SK-N-SH treated with all-trans-retinoic acid at 6 μM for 48 hours (cell line): ENCODE data around the gene SHOX.

ENCODE experiments used
- ATAC-seq: fragments of 200-7000 bp; cut with Tn5 transposase; 3 replicates; pipeline ENCODE4 v1.9.1; 2020; ENCODE audit warnings: mild to moderate bottlenecking, moderate library complexity
- ARNTL ChIP-seq: fragments of 450-650 bp; formaldehyde crosslinking; IDR thresholded peaks from 2 replicates; pipeline ENCODE4 v1.5.0; 2020; ENCODE audit warnings: low read depth, mild to moderate bottlenecking, moderate library complexity, borderline replicate concordance
- BACH2 ChIP-seq: fragments of 250-450 bp; sonication (Bioruptor Pico); IDR thresholded peaks from 2 replicates; pipeline ENCODE4 v1.9.0; 2021; ENCODE audit warnings: mild to moderate bottlenecking, borderline replicate concordance
- CSDC2 ChIP-seq: fragments of 250-450 bp; sonication (Bioruptor Pico); IDR thresholded peaks from 2 replicates; pipeline ENCODE4 v1.5.0; 2020; ENCODE audit warnings: mild to moderate bottlenecking, moderate library complexity
- ESRRG ChIP-seq: fragments of 250-450 bp; sonication (Bioruptor Pico); IDR thresholded peaks from 2 replicates; pipeline ENCODE4 v1.6.1; 2021; ENCODE audit warnings: mild to moderate bottlenecking
- ISL1 ChIP-seq: fragments of 250-450 bp; sonication (Bioruptor Pico); IDR thresholded peaks from 2 replicates; pipeline ENCODE4 v2.1.2; 2022; ENCODE audit warnings: mild to moderate bottlenecking, moderate library complexity
- PPARA ChIP-seq: fragments of 250-450 bp; sonication (Bioruptor Pico); IDR thresholded peaks from 2 replicates; pipeline ENCODE4 v1.5.0; 2020; ENCODE audit warnings: mild to moderate bottlenecking, borderline replicate concordance
- RARB ChIP-seq: fragments of 250-450 bp; sonication (Bioruptor Pico); IDR thresholded peaks from 2 replicates; pipeline ENCODE4 v1.8.0; 2021; ENCODE audit warnings: mild to moderate bottlenecking, moderate library complexity
- SNAI2 ChIP-seq: fragments of 250-450 bp; sonication (Bioruptor Pico); IDR thresholded peaks from 2 replicates; pipeline ENCODE4 v1.5.0; 2020; ENCODE audit warnings: mild to moderate bottlenecking, moderate library complexity
- TCF4 ChIP-seq: fragments of 250-450 bp; sonication (Bioruptor Pico); IDR thresholded peaks from 2 replicates; pipeline ENCODE4 v1.8.0; 2021; ENCODE audit warnings: mild to moderate bottlenecking, moderate library complexity, borderline replicate concordance
- TOX ChIP-seq: fragments of 250-450 bp; sonication (Bioruptor Pico); IDR thresholded peaks from 2 replicates; pipeline ENCODE4 v1.8.0; 2021; ENCODE audit warnings: mild to moderate bottlenecking, moderate library complexity, borderline replicate concordance
- ZC3H10 ChIP-seq: fragments of 250-450 bp; sonication (Bioruptor Pico); IDR thresholded peaks from 2 replicates; pipeline ENCODE4 v1.5.1; 2021; ENCODE audit warnings: mild to moderate bottlenecking, moderate library complexity
- ZFP3 ChIP-seq: fragments of 250-450 bp; sonication (Bioruptor Pico); IDR thresholded peaks from 2 replicates; pipeline ENCODE4 v1.5.0; 2020; ENCODE audit warnings: mild to moderate bottlenecking, moderate library complexity
- ZFP30 ChIP-seq: fragments of 450-650 bp; formaldehyde crosslinking; IDR thresholded peaks from 2 replicates; pipeline ENCODE4 v1.5.0; 2022; ENCODE audit warnings: mild to moderate bottlenecking, moderate library complexity
- ZNF565 ChIP-seq: fragments of 450-650 bp; formaldehyde crosslinking; conservative IDR thresholded peaks from 2 replicates; pipeline ENCODE4 v1.5.0; 2020; ENCODE audit warnings: low read depth, mild to moderate bottlenecking, moderate library complexity
- ZNF70 ChIP-seq: fragments of 450-650 bp; formaldehyde crosslinking; IDR thresholded peaks from 2 replicates; pipeline ENCODE4 v1.5.0; 2020; ENCODE audit warnings: mild to moderate bottlenecking, moderate library complexity
- ZNF8 ChIP-seq: fragments of 450-650 bp; formaldehyde crosslinking; IDR thresholded peaks from 2 replicates; pipeline ENCODE4 v1.5.0; 2020; ENCODE audit warnings: mild to moderate bottlenecking, moderate library complexity
- TF ChIP-seq, protein P1 (sequence below): fragments of 250-450 bp; sonication (Bioruptor Pico); IDR thresholded peaks from 2 replicates; pipeline ENCODE4 v1.8.0; 2020; ENCODE audit warnings: mild to moderate bottlenecking, moderate library complexity, borderline replicate concordance
- TF ChIP-seq, protein P2 (sequence below): fragments of 250-450 bp; sonication (Bioruptor Pico); IDR thresholded peaks from 2 replicates; pipeline ENCODE4 v1.5.1; 2020; ENCODE audit warnings: low read depth, mild to moderate bottlenecking, moderate library complexity
- TF ChIP-seq, protein P3 (sequence below): fragments of 250-450 bp; sonication (Bioruptor Pico); IDR thresholded peaks from 2 replicates; pipeline ENCODE4 v1.8.0; 2021; ENCODE audit warnings: low read depth, mild to moderate bottlenecking, moderate library complexity, borderline replicate concordance
- TF ChIP-seq, protein P4 (sequence below): fragments of 250-450 bp; sonication (Bioruptor Pico); IDR thresholded peaks from 2 replicates; pipeline ENCODE4 v1.5.0; 2020; ENCODE audit warnings: mild to moderate bottlenecking, moderate library complexity

SHOX gene

DNA sequence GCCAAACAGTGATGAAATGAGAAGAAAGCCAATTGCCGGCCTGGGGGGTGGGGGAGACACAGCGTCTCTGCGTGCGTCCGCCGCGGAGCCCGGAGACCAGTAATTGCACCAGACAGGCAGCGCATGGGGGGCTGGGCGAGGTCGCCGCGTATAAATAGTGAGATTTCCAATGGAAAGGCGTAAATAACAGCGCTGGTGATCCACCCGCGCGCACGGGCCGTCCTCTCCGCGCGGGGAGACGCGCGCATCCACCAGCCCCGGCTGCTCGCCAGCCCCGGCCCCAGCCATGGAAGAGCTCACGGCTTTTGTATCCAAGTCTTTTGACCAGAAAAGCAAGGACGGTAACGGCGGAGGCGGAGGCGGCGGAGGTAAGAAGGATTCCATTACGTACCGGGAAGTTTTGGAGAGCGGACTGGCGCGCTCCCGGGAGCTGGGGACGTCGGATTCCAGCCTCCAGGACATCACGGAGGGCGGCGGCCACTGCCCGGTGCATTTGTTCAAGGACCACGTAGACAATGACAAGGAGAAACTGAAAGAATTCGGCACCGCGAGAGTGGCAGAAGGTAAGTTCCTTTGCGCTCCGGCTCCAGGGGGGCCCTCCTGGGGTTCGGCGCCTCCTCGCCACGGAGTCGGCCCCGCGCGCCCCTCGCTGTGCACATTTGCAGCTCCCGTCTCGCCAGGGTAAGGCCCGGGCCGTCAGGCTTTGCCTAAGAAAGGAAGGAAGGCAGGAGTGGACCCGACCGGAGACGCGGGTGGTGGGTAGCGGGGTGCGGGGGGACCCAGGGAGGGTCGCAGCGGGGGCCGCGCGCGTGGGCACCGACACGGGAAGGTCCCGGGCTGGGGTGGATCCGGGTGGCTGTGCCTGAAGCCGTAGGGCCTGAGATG lies at the start of gene SHOX:
Gene SHOX (plus strand): TSS at position 180 of the 885 bp plus-strand sequence. CDS start 107 bp downstream, at position 287.
- no peak for ATAC-seq
- TF ChIP-seq BACH2 (CRISPR knock-in tag) = no peak
- TF ChIP-seq, protein P1, sequence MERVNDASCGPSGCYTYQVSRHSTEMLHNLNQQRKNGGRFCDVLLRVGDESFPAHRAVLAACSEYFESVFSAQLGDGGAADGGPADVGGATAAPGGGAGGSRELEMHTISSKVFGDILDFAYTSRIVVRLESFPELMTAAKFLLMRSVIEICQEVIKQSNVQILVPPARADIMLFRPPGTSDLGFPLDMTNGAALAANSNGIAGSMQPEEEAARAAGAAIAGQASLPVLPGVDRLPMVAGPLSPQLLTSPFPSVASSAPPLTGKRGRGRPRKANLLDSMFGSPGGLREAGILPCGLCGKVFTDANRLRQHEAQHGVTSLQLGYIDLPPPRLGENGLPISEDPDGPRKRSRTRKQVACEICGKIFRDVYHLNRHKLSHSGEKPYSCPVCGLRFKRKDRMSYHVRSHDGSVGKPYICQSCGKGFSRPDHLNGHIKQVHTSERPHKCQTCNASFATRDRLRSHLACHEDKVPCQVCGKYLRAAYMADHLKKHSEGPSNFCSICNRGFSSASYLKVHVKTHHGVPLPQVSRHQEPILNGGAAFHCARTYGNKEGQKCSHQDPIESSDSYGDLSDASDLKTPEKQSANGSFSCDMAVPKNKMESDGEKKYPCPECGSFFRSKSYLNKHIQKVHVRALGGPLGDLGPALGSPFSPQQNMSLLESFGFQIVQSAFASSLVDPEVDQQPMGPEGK (CRISPR knock-in tag) = no peak
- no peak for TF ChIP-seq RARB (CRISPR knock-in tag)
- TF ChIP-seq, protein P2, sequence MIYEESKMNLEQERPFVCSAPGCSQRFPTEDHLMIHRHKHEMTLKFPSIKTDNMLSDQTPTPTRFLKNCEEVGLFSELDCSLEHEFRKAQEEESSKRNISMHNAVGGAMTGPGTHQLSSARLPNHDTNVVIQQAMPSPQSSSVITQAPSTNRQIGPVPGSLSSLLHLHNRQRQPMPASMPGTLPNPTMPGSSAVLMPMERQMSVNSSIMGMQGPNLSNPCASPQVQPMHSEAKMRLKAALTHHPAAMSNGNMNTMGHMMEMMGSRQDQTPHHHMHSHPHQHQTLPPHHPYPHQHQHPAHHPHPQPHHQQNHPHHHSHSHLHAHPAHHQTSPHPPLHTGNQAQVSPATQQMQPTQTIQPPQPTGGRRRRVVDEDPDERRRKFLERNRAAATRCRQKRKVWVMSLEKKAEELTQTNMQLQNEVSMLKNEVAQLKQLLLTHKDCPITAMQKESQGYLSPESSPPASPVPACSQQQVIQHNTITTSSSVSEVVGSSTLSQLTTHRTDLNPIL (CRISPR knock-in tag) = no peak
- no peak for TF ChIP-seq TOX
- no peak for TF ChIP-seq ZC3H10
- no peak for TF ChIP-seq ZFP30
- TF ChIP-seq CSDC2 (CRISPR knock-in tag) = no peak

DNA sequence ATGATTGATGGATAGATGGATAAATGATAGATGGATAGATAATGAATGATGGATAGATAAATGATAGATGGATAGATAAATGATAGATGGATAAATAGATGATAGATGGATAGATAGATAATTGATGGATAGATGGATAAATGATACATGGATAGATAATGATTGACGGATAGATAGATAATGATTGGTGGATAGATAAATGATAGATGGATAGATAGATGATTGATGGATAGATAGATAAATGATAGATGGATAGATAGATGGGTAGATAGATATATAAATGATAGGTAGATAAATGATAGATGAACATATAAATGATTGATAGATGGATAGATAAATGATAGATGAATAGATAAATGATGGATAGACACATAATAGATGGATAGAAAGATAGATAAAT lies 49.5 kb upstream of the SHOX start:
- no peak for ATAC-seq
- TF ChIP-seq, protein P1 (CRISPR knock-in tag) = no peak
- TF ChIP-seq TOX (no peak), ZC3H10 (no peak), ESRRG (CRISPR knock-in tag) (no peak), ZNF70 (CRISPR knock-in tag) (no peak), ISL1 (CRISPR knock-in tag) (no peak), ZFP3 (CRISPR knock-in tag) (no peak), ARNTL (CRISPR knock-in tag) (no peak), TCF4 (CRISPR knock-in tag) (no peak), PPARA (CRISPR knock-in tag) (no peak), ZFP30 (no peak), SNAI2 (CRISPR knock-in tag) (no peak)

DNA sequence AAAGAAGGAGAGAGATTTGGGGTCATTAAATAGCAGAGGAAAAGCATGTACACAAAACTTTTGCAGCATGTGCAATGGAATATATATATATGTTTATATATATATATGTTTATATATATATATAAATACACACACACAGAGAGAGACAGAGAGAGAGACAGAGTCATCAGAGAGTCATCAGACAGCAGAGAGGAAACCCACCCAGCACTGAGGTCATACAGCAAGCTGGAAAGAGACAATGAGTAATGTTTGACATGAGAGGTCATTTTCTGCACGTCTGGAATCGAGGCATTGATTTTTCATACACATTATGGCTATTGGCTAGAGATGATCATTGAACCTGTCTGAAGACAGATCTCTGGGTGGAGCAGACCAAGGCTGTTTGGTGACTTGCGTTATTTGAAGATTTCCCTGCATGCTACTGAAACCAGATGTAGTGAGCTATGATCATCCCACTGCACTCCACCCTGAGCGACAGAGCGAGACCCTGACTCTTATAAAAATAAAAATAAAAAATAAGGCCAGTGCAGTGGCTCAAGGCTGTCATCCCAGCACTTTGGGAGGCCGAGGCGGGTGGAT lies 48.8 kb upstream of the SHOX start:
- TF ChIP-seq, protein P3, sequence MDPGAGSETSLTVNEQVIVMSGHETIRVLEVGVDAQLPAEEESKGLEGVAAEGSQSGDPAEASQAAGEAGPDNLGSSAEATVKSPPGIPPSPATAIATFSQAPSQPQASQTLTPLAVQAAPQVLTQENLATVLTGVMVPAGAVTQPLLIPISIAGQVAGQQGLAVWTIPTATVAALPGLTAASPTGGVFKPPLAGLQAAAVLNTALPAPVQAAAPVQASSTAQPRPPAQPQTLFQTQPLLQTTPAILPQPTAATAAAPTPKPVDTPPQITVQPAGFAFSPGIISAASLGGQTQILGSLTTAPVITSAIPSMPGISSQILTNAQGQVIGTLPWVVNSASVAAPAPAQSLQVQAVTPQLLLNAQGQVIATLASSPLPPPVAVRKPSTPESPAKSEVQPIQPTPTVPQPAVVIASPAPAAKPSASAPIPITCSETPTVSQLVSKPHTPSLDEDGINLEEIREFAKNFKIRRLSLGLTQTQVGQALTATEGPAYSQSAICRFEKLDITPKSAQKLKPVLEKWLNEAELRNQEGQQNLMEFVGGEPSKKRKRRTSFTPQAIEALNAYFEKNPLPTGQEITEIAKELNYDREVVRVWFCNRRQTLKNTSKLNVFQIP (CRISPR knock-in tag) = no peak
- TF ChIP-seq PPARA (CRISPR knock-in tag) (no peak), ISL1 (CRISPR knock-in tag) (no peak), ARNTL (CRISPR knock-in tag) (no peak), SNAI2 (CRISPR knock-in tag) (no peak), ZNF70 (CRISPR knock-in tag) (no peak), ZNF565 (no peak), RARB (CRISPR knock-in tag) (no peak), BACH2 (CRISPR knock-in tag) (no peak), ZNF8 (no peak)
- TF ChIP-seq, protein P4, sequence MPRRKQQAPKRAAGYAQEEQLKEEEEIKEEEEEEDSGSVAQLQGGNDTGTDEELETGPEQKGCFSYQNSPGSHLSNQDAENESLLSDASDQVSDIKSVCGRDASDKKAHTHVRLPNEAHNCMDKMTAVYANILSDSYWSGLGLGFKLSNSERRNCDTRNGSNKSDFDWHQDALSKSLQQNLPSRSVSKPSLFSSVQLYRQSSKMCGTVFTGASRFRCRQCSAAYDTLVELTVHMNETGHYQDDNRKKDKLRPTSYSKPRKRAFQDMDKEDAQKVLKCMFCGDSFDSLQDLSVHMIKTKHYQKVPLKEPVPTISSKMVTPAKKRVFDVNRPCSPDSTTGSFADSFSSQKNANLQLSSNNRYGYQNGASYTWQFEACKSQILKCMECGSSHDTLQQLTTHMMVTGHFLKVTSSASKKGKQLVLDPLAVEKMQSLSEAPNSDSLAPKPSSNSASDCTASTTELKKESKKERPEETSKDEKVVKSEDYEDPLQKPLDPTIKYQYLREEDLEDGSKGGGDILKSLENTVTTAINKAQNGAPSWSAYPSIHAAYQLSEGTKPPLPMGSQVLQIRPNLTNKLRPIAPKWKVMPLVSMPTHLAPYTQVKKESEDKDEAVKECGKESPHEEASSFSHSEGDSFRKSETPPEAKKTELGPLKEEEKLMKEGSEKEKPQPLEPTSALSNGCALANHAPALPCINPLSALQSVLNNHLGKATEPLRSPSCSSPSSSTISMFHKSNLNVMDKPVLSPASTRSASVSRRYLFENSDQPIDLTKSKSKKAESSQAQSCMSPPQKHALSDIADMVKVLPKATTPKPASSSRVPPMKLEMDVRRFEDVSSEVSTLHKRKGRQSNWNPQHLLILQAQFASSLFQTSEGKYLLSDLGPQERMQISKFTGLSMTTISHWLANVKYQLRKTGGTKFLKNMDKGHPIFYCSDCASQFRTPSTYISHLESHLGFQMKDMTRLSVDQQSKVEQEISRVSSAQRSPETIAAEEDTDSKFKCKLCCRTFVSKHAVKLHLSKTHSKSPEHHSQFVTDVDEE (CRISPR knock-in tag) = no peak
- no peak for ATAC-seq
